GM18868 (cell line): ENCODE measurements around the gene PAFAH1B1.
"Not testable (repeated sequence)": the region's sequence is repeated elsewhere in the genome, so short reads cannot be mapped to it uniquely, and the experiment has no call there.

ENCODE experiments used
- ATAC-seq: cut with Tn5 transposase; IDR thresholded peaks from one replicate; pipeline ENCODE4 v1.9.1; 2021; ENCODE audit warnings: mild to moderate bottlenecking, moderate library complexity; ENCODE audit not compliant: unreplicated experiment

Gene PAFAH1B1

GRCh38 chr17:2688351-2689342, 95.2 kb downstream of the PAFAH1B1 start:
- no peak for ATAC-seq

DNA sequence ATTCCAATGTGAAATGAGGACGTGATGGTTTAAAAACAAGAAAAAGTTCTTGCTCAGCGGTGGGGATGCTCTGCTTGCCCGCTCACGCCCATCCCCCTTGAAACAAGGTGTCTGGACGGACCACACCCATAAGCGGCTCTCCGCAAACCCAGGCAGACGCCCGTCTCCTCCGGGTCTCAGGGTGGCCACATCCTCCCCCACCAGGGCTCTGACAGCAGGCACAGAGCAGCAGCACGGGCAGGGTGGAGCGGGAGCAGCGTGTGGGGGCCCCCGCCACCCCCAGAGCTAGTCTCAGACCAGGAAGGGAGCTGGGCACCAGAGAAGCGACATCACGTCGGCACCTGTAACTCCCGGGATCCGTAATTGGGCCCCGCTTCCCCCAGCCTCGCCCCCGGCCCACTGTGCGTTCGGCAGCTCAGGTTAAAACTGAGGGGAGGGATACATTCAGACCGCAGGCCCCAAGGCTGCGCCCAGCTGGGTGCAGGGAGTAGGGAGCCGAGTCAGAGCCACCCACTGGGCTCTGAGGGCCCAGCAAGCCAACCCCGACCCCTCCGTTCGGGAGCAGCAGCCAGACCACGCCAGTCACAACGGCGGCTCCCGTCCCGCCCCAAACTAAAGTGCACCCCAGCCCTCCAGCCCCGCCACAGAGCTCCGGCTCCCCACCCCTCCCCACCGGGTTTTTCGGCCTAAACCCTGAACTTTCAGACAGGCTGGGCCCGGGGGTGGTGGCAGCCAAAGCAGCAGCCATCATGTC, 96.1 kb downstream of the PAFAH1B1 start:
- no peak for ATAC-seq

- no peak for ATAC-seq
Observed at GRCh38 chr17:2690165-2691068, 97.0 kb downstream of the PAFAH1B1 start.

GRCh38 chr17:2691069-2691871, 97.8 kb downstream of the PAFAH1B1 start:
- no peak for ATAC-seq

GRCh38 chr17:2691965-2692780, 98.7 kb downstream of the PAFAH1B1 start:
- ATAC-seq = no peak

DNA sequence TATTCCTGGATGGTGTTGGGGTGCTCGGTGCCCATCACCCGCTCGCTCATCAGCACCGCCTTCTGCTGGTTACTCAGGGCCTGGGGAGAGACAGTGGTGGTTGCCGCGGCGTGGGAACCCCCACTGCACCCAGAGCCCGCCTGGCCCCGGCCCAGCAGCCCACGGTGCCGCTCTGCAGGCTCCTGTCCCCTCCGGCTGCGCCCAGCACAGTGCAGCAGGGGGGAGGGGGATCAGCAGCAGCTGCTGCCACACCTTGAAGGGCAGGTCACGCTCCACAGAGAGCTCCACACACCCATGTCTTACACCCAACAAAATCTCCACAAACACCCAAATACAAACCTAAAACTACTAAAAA, 99.3 kb downstream of the PAFAH1B1 start:
- ATAC-seq = no peak

GRCh38 chr17:2693561-2694380, 100.3 kb downstream of the PAFAH1B1 start:
- ATAC-seq = no peak

DNA sequence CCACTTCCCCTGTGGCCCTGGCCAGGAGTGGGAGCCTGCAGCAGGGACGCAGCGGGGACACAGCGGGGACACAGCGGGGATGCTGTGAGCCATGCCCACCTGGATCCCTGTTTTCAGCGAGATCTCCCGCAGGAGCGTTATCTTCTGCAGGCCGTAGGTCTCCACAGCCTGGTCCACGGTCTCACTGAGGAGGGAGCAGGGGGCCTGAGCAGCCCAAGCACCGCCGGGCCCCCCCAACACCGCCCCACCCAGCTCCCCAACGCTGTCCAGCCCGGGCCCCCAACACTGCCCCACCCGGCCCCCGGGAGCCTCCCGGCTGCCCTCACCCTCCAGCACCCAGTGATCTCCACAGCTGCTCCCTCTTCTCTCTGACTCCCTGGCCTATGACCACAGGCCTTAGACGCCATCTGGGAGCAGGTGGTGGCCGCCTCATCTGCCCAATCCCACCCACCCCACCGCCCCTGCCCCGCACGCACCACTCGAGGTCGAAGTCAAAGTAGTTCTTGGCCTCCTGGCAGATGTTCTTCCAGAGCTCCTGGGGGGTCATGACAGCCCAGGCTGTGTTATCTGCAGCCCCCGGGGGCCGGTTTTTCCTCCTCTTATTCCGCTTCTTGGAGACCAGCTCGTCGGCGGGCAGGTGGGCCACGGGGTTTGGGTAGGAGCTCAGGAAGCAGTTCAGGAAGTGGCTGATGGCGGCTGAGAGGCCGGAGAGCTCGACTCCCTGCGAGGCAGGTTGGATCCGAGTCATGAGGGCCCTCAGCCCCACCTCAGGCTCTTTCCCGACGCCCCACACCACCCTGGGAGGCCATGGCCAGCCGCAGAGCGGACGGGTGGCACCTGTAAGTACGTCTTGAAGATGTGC, 101.2 kb downstream of the PAFAH1B1 start:
- no peak for ATAC-seq

- ATAC-seq = no peak
Observed at GRCh38 chr17:2695243-2695960, 101.9 kb downstream of the PAFAH1B1 start.

GRCh38 chr17:2695961-2696760, 102.7 kb downstream of the PAFAH1B1 start:
- ATAC-seq = no peak

GRCh38 chr17:2697611-2698162, 104.2 kb downstream of the PAFAH1B1 start:
- no peak for ATAC-seq

DNA sequence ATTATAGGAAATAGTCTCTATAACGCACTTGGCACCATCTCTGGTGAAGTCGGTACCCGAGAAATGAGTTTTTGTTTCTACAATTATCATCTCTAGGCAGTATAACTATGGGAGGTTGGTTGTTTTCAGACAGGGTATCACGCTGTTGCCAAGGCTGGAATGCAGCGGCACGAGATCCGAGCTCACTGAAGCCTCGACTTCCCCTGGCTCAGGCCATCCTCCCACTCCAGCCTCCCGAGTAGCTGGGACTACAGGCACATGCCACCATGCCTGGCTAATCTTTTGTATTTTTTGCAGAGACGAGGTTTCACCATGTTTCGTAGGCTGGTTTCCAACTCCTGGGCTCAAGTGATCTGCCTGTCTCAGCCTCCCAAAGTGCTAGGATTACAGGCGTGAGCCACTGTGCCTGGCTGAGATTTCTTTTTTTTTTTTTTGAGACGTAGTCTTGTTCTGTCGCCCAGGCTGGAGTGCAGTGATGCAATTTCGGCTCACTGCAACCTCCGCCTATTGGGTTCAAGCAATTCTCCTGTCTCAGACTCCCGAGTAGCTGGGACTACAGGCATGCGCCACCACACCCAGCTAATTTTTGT, 105.9 kb downstream of the PAFAH1B1 start:
- ATAC-seq = not testable (repeated sequence)

DNA sequence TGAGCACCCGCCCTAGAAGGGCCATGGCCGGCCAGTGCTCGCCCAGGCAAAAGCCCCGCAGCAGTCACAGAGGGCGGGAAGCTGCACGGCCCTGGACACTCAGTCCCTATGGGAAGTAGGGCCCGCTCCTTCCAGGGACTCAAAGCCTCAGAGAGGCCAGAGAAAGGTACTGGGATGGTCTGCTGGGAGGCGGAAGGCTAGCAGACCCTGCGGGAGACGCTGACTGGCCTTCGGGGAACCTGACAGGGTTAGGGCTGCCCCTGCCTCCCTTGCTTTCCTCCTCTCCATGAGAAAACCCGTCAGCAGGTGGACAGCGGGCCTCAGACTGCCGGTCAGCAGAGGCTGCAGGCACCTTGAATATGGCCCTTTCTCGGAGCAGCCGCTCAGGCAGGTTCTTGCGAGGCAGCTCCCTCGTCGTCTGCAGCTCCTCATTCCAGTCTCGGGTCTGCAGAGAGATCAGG, 106.6 kb downstream of the PAFAH1B1 start:
- ATAC-seq = no peak

DNA sequence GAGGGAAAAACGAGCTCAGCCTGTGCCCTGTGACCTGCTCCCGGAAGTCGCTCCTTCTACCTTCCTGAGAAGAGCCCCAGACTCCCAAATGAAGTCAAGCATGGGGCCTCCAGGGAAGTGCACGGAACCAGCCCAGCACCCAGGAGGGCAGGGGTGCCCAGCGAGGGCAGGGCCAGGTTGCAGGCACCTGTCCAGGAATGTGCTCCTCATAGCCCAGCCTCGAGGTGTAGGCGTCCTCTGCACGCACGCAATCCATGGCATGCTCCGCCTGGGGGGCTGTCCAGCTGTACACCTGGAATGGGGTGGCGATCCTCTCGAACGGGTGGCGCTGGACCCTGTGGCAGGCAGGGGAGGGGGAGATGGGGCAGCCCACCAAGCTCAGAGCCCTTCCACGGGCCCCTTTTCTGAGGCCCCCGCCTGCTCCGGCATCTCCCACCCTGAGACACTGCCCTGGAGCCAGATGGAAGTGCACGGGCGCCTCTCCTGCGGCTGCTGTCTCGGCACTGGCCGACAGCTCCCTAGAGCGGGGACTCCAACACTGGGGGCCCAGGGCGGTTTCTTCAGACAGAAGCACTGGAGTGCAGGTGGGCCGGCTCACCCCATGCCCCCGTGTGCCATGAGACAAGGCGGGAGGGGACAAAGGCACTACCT, 107.2 kb downstream of the PAFAH1B1 start:
- ATAC-seq = no peak
